Kidney (tissue), 14 donors: ENCODE measurements around the gene ALAS1. TPM values are rescaled to one million over a fixed set of nuclear protein-coding genes. Genes with fewer than 3 reads are reported as not detected.

ENCODE experiments used
- DNase-seq, 5 donors: peaks; one replicate each; pipeline ENCODE4 v3.0.0-alpha.2; 2013 to 2020
- FAIRE-seq: peaks from 2 replicates; lab custom pipeline; 2012; peaks lifted over from hg19 to GRCh38; lab: Jason Lieb, UNC
- H3K27ac ChIP-seq, 2 donors: one replicate each; pipeline ENCODE4 v1.7.0; 2013; ENCODE audit warnings: low read depth in 2 of 2, low read length in 2 of 2, inconsistent platforms in 1 of 2
- H3K27me3 ChIP-seq: one replicate; pipeline ENCODE4 v1.7.1; 2013; ENCODE audit warnings: low read length, inconsistent platforms; ENCODE audit not compliant: control insufficient read depth, insufficient read depth
- H3K36me3 ChIP-seq, 3 donors: one replicate each; pipeline versions ENCODE4 v1.7.0 to v1.7.1; 2013; ENCODE audit warnings: low read length in 3 of 3, control low read depth in 1 of 3, inconsistent platforms in 1 of 3; ENCODE audit not compliant: insufficient read depth in 3 of 3, control insufficient read depth in 2 of 3
- H3K4me1 ChIP-seq, 3 donors: one replicate each; pipeline versions ENCODE4 v1.7.0 to v1.7.1; 2013; ENCODE audit warnings: low read length in 3 of 3, inconsistent platforms in 1 of 3, low read depth in 1 of 3; ENCODE audit not compliant: control insufficient read depth in 2 of 3, insufficient read depth in 2 of 3
- H3K4me3 ChIP-seq, 3 donors: one replicate each; pipeline versions ENCODE4 v1.7.0 to v1.8.1; 2013; ENCODE audit warnings: low read length in 3 of 3, control low read depth in 1 of 3, inconsistent platforms in 1 of 3
- H3K9ac ChIP-seq, 3 donors: one replicate each; pipeline versions ENCODE4 v1.7.0 to v1.7.1; 2013; ENCODE audit warnings: low read length in 3 of 3, control low read depth in 1 of 3, inconsistent platforms in 1 of 3
- H3K9me3 ChIP-seq, 3 donors: one replicate each; pipeline versions ENCODE4 v1.7.0 to v1.7.1; 2013; ENCODE audit warnings: low read length in 3 of 3, control low read depth in 1 of 3, inconsistent platforms in 1 of 3; ENCODE audit not compliant: control insufficient read depth in 2 of 3, insufficient read depth in 1 of 3
- CTCF ChIP-seq: IDR thresholded peaks from 3 replicates; pipeline ENCODE4 v1.5.1; 2012; ENCODE audit warnings: mild to moderate bottlenecking, moderate library complexity, borderline replicate concordance; ENCODE audit not compliant: insufficient read depth; ENCODE audit errors: extremely low read depth
- intact Hi-C: fragments of 100-400 bp; cut with DNase I; formaldehyde crosslinking; loops from one replicate; pipeline ENCODE4 v1.11.1; 2022
- polyA plus RNA-seq: library from polyadenylated mRNA; stranded (reverse); fragments of 350-450 nt; fragmentation: Illumina TruSeq; extraction: RNeasy Lipid Tissue Mini Kit (QIAGEN cat#74804); gene quantifications from one replicate; pipeline ENCODE4 v1.2.3, GENCODE V29; 2014; ENCODE audit warnings: low read depth, low replicate concordance; ENCODE audit not compliant: insufficient read depth
- total RNA-seq: library from RNA; stranded (reverse); fragmentation: NEBNext Ultra II Directional; extraction: Animal tissue kit (Norgen Biotek cat#: 25700); gene quantifications from one replicate; pipeline ENCODE4 v1.2.1, GENCODE V29; 2021
- donor health status: control.
- donor health status: control.
- donor health status: control.
- donor health status: control.
- donor health status: control.
- donor health status: DM: yes; HTN: yes; CAD: no.
- donor health status: Normal renal cell carcinoma (clear cell type).

The ALAS1 gene
- total and polyA plus RNA-seq, 2 donors from 2014 or later = 42.8 to 77.2 TPM

GRCh38 chr3:52223449-52224408 lies 25.8 kb downstream of the ALAS1 start:
- Histone ChIP-seq H3K4me3 (no peak overlapping the region), H3K36me3 (peaks cover 0 to under 1% (median 0%) of the 10 kb centered on the region in 3 donors), H3K9ac (no peak overlapping the region), H3K4me1 (peaks cover 0 to 14% (median 4%) of the 10 kb centered on the region in 3 donors), H3K27ac (no peak overlapping the region), H3K27me3 (no peaks in the 10 kb centered on the region), H3K9me3 (no peaks in the 10 kb centered on the region)
- DNase-seq = no peak
- TF ChIP-seq CTCF = no peak
- intact Hi-C loops = loop anchor here (10.0 kb wide), 1 partner anchor 121 kb away; no protein-coding TSS in a partner anchor
- FAIRE-seq = no peak

- Histone ChIP-seq H3K4me3 (no peak within 1 kb of the TSS), H3K9ac (no peak within 1 kb of the TSS), H3K36me3 (peaks cover 0 to 15% (median 9%) of the 10 kb centered on the region in 3 donors), H3K9me3 (no peaks in the 10 kb centered on the region), H3K27me3 (no peaks in the 10 kb centered on the region), H3K4me1 (peaks cover 0 to 3% (median 2%) of the 10 kb centered on the region in 3 donors), H3K27ac (no peak within 1 kb of the TSS)
- no peak for TF ChIP-seq CTCF
- DNase-seq (no peak), FAIRE-seq (no peak)
- intact Hi-C loops = loop anchor here (10.0 kb wide), 1 partner anchor 119 kb away; no protein-coding TSS in a partner anchor
These were observed 27.7 kb downstream of the ALAS1 start, which contains the start of gene TLR9 for GRCh38 chr3:52225452-52226228. Gene TLR9, minus strand, starts transcription at chr3:52225645. Its CDS starts 116 bp downstream, at chr3:52225529.

- Histone ChIP-seq H3K4me1 (no peaks in the 10 kb centered on the region), H3K36me3 (peaks cover 0 to 19% (median 14%) of the 10 kb centered on the region in 3 donors), H3K4me3 (no peak overlapping the region), H3K27ac (no peak overlapping the region), H3K9me3 (no peaks in the 10 kb centered on the region), H3K27me3 (no peaks in the 10 kb centered on the region), H3K9ac (no peak overlapping the region)
- peak in 1 of 5 donors; percentile 40 for DNase-seq
- no peak for FAIRE-seq
- intact Hi-C loops = loop anchor here (10.0 kb wide), 1 partner anchor 118 kb away; no protein-coding TSS in a partner anchor
- no peak for TF ChIP-seq CTCF
These were observed 28.4 kb downstream of the ALAS1 start for GRCh38 chr3:52226229-52226817.
